Measurements from ENCODE around the gene MARS2. TPM values are rescaled to one million over a fixed set of nuclear protein-coding genes. Genes with fewer than 3 reads are reported as not detected.

The MARS2 gene
- 11.4 to 14.5 TPM (median 12.0 TPM) in 5 replicates for total RNA-seq (2022; extraction: Qiagen RNA extraction)

GRCh38 chr2:197705121-197705911 lies at the start of gene MARS2:
TSS of gene MARS2 (plus strand) at chr2:197705369. CDS start at chr2:197705406, 37 bp downstream.

DNA sequence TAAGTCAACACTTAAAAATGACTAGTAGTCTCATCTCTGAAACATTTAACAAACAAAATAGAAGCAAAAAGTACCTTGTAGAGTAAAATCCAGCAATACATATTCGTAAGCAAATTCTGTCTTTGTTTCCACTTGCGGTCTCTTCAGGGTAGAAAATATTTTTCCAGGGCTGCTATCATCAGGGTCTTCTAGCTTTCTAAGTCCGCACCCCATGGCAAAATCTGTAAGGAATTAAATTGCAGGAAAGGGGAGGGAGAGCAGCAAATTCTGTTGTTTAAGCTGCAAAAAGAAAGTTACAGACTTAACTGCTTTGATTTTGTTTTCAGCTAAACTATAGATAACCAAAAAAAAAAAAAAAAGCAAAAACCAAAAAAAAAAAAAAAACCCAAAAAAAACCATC lies 29.9 kb upstream of the MARS2 start, which contains the start of gene RFTN2:
TSS of gene RFTN2 (minus strand) at position 342 of the 400 bp plus-strand sequence. CDS start at position 213, 129 bp downstream.

Other genes starting within 250 kb of the MARS2 start
- gene HSPD1, start 205.5 kb upstream of the MARS2 start, total RNA-seq (2022; extraction: Qiagen RNA extraction), result 545 to 778 TPM (median 597 TPM) in 5 replicates
- 431 to 752 TPM (median 465 TPM) in 5 replicates for gene HSPE1, start 205.0 kb upstream of the MARS2 start, total RNA-seq (2022; extraction: Qiagen RNA extraction)
- gene MOB4, start 189.3 kb upstream of the MARS2 start, total RNA-seq (2022; extraction: Qiagen RNA extraction), result 21.7 to 37.7 TPM (median 26.8 TPM) in 5 replicates
- gene RFTN2, start 29.8 kb upstream of the MARS2 start, total RNA-seq (2022; extraction: Qiagen RNA extraction), result 0.02 TPM in 1 of 5 replicates, not detected in the others
- gene BOLL, start 80.0 kb downstream of the MARS2 start, total RNA-seq (2022; extraction: Qiagen RNA extraction), result not detected in 5 replicates
- 0.01 TPM in 1 of 5 replicates, not detected in the others for gene PLCL1, start 99.2 kb downstream of the MARS2 start, total RNA-seq (2022; extraction: Qiagen RNA extraction)

Data from A549 treated with Hydrocortisone at 1 μM for 4 hours (cell line).